Activated CD4-positive, CD25-positive, alpha-beta regulatory T cell treated with anti-CD3 and anti-CD28 coated beads, Interleukin-2, amount 50 U/mL, for 24 hours (primary cell): ENCODE data around the gene PTCD2.

Source experiments
- ATAC-seq, 2 donors: fragments of 150-1000 bp; cut with Tn5 transposase; one replicate each; pipeline ENCODE4 v1.10.0; 2021; ENCODE audit warnings: mild to moderate bottlenecking in 1 of 2, moderate library complexity in 1 of 2

Gene PTCD2, protein sequence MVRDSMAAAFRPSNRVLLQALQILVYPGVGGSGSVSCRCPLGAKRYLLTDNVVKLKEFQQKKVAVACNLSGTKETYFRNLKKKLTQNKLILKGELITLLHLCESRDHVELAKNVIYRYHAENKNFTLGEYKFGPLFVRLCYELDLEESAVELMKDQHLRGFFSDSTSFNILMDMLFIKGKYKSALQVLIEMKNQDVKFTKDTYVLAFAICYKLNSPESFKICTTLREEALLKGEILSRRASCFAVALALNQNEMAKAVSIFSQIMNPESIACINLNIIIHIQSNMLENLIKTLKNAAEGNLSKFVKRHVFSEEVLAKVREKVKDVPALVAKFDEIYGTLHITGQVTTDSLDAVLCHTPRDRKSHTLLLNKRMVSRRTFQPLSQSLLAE

DNA sequence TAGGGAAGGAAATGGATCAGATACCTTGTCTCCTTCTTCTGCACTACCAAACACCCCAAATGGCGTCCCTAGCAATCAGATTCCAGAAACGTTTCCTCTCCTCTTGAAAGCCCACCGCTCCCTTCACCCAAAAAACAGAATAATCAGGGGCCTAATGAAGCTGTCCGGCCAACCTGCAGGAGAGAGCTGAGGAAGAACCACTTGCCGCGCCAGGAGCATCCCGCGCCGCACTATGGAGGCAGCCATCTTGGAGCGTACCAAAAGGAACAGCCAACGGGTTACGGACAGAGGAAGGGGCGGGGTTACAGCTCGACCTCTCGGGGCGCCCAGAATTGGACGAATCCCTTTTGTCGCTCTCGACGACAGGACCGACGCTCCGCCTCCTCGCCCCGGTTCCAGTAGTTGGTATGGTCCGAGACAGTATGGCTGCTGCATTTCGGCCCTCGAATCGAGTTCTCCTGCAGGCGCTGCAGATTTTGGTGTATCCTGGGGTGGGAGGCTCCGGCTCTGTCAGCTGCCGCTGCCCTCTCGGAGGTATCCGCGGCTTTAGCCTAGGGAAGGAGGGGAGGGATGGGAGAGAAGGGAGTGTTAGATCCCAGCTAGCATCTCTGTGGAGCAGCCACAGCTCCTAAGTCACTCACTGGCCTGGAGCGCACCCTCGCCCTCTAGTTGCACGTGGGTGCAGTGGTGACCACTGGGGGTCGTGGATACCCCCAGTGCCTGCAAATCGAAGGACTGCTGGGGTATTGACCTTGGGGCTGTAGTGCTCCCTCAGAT lies at the start of gene PTCD2, which contains the start of gene MRPS27:
Gene PTCD2 (plus strand): TSS at position 398 of the 777 bp plus-strand sequence. CDS start 10 bp downstream, at position 408.
Gene MRPS27 (minus strand): TSS at position 265 of the 777 bp plus-strand sequence. CDS start 19 bp downstream, at position 246.
- peak; percentile 100 for ATAC-seq

DNA sequence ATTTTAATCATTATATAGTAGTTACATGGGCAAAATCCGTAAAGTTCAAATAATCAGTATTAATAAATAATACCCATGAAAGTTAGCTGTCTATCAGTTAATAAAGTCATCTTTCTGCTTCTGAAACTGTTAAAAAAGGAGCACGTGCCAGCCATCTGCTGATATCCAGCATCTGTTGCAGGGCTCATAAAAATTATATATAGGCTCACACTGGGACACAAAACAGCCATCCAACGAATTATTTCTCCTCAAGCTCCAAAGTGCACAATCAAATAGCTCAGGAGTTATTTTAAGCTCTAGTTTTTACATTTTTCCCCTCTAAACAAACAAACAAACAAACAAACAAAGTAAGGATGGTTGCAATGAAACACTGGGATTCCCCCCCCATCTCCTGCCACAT lies 48.5 kb upstream of the PTCD2 start:
- no peak for ATAC-seq

- no peak for ATAC-seq
Observed at GRCh38 chr5:72272398-72272797, 47.8 kb upstream of the PTCD2 start.

GRCh38 chr5:72273547-72273946 lies 46.6 kb upstream of the PTCD2 start:
- ATAC-seq, result no peak

DNA sequence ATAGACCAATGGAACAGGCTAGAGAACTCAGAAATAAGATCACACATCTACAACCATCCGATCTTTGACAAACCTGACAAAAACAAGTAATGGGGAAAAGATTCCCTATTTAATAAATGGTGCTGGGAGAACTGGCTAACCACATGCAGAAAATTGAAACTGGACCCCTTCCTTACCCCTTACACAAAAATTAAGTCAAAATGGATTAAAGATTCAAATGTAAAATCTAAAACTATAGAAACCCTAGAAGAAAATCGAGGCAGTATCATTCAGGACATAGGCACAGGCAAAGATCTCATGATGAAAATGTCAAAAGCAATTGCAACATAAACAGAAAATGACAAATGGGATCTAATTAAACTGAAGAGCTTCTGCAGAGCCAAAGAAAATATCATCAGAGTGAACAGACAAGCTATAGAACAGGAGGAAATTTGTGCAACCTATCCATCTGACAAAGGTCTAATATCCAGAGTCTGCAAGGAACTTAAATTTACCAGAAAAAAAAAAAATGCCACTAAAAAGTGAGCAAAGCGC lies 43.9 kb upstream of the PTCD2 start:
- ATAC-seq, result no peak

GRCh38 chr5:72280581-72281069 lies 39.5 kb upstream of the PTCD2 start:
- ATAC-seq, result no peak

DNA sequence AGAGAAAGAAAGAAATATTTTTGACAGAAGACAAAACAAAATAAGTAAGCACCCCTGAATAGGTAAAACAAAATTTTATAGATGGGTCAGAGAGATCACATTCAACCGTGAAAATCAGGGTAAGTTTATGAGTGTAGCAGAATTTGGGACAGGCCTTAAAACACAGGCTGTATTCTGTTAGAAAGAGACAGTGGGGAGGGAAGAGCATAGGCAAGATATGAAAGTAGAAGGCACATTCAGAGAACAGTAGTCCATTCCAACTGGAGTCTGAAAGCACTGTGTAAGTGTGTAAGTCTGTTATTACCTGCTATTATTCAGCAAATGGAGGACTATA lies 38.8 kb upstream of the PTCD2 start:
- ATAC-seq, result no peak

DNA sequence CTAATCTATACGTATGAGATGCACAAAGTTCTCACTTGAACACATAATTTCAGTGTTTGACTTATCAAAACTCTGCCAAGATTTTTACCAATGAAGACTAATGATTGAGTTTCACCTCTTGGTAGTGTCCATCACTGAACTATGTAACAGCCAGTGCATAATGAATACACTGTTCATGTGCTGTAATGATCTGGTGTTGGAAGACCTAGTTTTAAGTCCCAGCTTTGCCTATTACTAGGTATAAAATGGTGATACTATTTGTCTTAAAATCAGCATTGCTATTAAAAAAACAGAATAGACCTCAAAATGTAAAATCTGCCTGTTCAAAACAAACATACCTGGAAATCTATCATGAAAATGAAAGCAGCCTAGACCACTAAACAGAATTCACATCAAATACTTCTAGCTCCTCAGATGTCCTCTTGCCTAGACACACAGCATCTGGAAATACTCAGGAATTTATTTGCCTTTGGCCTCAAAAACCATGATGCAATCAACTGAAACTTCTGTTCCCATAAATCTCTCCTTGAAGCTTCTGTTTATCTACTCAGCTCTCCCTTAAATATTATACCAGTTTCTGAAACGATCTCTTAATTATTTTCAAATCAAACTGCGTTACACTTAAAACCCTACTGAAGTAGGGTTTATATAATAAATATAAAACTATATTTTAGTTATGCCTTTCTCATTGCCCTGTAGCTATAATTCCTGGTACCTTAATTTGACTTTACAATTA lies 38.2 kb upstream of the PTCD2 start:
- ATAC-seq, result no peak

DNA sequence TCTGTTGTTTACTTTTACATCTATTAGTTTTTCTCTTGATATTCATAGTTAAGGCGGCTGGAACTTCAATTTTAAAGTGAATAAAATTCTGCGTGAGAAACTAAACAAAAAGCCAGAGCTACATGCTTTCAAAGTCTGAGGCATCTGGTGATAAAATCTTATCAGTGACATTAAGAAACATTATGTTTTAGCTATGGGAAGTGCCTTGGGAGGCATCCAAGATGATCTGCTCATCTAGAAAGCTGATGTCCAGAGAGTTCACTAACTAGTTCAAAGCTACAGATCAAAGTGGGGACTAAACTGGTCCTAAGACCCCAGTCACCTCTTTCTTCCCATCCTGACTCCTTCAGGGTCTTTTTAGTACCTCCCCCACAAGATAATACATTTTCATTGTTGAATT lies 37.3 kb upstream of the PTCD2 start:
- ATAC-seq, result no peak

- ATAC-seq, result no peak
Observed at GRCh38 chr5:72283358-72283757, 36.8 kb upstream of the PTCD2 start.

DNA sequence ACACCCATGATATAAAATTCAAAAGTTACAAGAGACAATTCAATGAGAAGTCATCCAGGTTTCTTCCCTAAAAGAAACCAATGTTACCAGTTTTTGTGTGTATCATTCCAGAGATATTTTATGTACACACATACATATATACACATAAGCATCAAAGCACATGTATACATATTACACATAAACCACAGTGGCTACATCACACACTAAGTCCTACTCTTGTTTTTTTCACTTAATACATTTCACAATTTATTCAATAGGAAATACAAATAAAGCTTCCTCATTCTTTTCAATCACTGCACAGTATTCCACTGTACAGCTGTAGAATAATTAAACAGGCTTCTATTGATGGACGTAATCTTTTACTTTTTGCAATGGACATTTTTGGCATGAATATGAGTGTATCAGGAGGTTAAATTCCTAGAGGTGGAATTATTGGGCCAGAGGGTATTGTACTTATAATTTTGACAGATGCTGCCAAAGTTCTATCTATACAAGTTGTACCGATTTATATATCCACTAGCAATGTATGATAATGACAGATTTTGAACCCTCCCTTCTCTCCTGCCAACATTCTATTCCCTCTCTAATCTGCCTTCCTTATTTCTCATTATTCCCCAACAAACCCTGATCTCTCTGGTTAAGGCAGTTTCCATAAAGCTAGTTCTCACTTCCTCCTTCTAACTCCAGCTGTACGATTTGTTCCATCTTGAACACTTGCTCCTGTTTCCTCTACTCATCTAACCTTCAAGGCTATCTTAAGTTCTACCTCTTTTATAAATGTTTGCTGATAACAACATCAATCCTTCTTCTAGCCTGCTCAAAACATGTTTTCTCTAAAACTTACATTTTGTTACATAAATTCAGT lies 35.4 kb upstream of the PTCD2 start:
- ATAC-seq, result no peak

DNA sequence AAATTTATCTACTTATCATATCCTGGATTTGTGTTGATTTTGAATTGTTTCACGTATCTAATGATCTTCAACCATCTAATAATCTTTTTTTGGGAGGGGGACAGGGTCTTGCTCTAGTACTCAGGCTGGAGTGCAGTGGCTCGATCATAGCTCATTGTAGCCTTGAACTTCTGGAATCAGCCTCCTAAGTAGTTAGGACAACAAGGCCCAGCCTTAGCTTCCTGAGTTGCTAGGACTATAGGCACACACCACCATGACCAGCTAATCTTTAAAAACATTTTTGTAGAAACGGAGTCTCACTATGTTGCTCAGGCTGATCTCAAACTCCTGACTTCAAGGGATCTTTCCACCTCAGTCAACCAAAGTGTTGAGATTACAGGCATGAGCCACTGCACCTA lies 34.8 kb upstream of the PTCD2 start:
- no peak for ATAC-seq

DNA sequence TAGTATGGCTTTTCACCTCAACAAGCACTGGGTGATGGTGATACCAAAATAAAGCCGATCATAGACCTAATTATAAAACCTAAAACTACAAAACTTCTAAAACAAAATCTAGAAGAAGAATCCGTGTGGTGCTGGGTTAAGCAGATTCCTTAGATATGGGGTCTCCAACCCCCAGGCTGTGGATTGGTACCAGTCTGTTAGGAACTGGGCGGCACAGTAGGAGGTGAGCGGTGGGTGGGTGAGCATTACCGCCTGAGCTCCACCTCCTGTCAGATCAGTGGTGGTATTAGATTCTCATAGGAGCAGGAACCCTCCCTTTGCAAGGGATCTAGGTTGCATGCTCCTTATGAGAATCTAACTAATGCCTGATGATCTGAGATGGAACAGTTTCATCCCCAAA lies 33.4 kb upstream of the PTCD2 start:
- ATAC-seq, result no peak

DNA sequence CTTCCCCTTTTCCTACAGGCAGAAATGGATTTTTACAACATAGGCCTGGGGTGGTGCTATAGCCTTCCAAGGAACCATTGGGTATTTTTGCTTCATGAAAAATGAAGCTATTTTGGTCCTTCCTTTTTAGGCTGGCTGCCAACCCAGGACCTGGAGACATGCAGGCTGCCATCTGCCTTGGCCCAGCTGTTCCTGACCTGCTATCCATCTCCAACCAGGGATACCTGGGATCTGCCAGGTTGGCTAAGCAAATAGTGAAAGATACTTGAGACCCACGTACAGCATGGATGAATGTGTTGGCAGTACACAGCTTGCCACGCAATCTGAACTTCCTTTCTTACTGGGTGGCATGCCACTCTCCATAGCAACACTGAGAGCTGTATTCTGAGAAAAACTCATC lies 31.2 kb upstream of the PTCD2 start:
- ATAC-seq, result no peak

GRCh38 chr5:72290356-72291133 lies 29.6 kb upstream of the PTCD2 start:
- ATAC-seq, result no peak

DNA sequence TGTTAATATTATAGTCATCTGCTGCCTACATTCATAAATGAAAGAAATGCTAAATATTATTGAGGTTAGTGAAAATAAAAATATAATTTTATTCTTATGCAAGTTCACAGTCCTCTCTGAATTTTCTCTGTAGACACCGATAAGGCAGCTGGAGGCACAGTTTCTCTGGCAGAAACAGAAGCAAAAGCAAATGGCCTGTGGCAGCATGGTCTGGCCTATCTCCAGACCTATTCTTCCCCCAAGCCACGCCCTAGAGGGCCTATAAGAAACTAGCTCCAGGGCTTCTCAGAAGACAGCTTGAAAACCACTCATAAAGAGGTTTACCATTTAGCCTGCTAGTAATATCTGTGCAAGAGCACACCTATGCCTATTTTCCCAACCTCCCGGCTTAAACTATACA lies 28.6 kb upstream of the PTCD2 start:
- ATAC-seq, result no peak

GRCh38 chr5:72292411-72292810 lies 27.8 kb upstream of the PTCD2 start:
- no peak for ATAC-seq

- ATAC-seq, result no peak
Observed at GRCh38 chr5:72293495-72294055, 26.6 kb upstream of the PTCD2 start.

- no peak for ATAC-seq
Observed at GRCh38 chr5:72294473-72294872, 25.7 kb upstream of the PTCD2 start.

- ATAC-seq, result no peak
Observed at GRCh38 chr5:72295539-72295938, 24.6 kb upstream of the PTCD2 start.

DNA sequence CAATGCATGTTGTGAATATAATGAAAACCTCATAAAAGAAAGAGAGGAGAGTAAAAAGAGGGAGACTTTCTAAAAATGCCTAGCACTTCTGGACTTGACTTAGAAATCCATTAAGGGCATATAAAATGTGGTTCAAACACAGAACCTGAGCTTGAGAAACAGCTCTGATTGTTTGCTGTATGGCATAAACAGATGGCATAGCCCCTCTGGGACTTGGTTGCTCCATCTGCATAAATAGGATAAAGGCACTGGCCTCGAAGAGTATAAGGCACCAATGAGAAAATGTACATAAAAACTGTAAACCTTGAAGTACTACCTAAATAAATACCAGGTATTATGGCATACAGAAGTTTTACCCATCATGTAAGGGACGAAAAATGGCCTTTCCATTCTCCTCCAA lies 23.9 kb upstream of the PTCD2 start:
- ATAC-seq, result no peak
